Measurements from ENCODE around the gene HHAT.

The HHAT gene

DNA sequence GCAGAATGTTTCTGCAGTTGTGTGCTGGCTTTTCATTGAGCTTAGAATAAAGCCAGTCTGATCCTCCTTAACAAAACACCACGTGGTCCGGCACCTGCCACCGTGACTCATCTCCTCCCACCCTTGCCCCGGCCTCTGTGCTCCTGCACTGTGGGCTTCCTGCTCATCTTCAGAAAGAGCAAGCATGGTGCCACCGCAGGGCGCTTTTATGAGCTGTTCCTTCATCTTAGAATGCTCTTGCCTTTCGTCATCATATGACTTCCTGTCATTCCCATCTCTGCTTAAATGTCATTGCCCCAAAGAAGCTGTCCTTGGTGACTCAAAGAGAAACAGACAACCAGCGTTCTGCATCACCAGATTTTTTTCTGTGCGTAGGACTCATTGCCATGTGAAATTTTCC lies 117.8 kb downstream of the HHAT start:
- H3K9me3 ChIP-seq (ENCODE audit: low read length), result no peaks in the 10 kb centered on the region

DNA sequence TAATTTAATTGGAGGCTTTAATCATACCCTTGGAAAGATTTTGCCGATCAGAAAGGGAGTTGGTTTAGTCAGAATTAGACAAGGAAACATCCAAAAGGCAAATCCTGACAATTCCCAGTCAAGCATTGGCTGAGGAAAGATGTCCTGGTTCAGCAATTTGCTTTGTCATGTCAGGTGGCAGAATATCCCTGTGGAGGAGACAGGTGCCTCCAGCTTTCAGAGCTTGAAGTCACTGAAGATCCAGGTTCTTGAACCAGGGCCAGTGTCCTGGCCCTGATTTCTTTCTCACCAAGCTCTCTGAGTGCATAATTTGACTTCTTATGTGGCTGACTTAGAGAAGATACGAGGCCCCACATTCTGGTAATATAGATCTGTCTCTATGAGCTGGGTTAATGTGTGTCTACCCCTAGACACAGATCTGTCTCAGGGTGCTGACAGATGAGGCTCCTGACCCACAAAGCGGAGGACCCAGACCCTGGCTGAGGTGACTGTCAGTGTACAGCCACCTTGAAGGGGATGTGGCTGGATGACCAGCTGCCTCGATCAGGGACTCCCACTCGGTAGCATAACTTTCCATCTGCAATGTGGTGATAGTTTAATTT lies 118.9 kb downstream of the HHAT start:
- TF ChIP-seq, protein P1, sequence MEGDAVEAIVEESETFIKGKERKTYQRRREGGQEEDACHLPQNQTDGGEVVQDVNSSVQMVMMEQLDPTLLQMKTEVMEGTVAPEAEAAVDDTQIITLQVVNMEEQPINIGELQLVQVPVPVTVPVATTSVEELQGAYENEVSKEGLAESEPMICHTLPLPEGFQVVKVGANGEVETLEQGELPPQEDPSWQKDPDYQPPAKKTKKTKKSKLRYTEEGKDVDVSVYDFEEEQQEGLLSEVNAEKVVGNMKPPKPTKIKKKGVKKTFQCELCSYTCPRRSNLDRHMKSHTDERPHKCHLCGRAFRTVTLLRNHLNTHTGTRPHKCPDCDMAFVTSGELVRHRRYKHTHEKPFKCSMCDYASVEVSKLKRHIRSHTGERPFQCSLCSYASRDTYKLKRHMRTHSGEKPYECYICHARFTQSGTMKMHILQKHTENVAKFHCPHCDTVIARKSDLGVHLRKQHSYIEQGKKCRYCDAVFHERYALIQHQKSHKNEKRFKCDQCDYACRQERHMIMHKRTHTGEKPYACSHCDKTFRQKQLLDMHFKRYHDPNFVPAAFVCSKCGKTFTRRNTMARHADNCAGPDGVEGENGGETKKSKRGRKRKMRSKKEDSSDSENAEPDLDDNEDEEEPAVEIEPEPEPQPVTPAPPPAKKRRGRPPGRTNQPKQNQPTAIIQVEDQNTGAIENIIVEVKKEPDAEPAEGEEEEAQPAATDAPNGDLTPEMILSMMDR (IDR thresholded peaks at IDR 0.05; ENCODE audit: low read length), result no peak
- no peak for TF ChIP-seq EZH2 (IDR thresholded peaks at IDR 0.05; ENCODE audit: borderline replicate concordance, low read length)
- no peaks in the 10 kb centered on the region for H3K36me3 ChIP-seq (ENCODE audit: insufficient read depth, low read length)
- H3K4me1 ChIP-seq (ENCODE audit: insufficient read depth, low read length, severe bottlenecking), result no peaks in the 10 kb centered on the region
- H2AFZ ChIP-seq (ENCODE audit: low read length), result no peak overlapping the region
- H3K4me3 ChIP-seq (ENCODE audit: low read depth, low read length, poor library complexity, severe bottlenecking), result no peak overlapping the region
- no peaks in the 10 kb centered on the region for H3F3A ChIP-seq (ENCODE audit: insufficient read depth, low read length)
- H3K9ac ChIP-seq (ENCODE audit: low read length), result no peak overlapping the region
- no peaks in the 10 kb centered on the region for H3K79me2 ChIP-seq (ENCODE audit: insufficient read depth, low read length)
- H3K27ac ChIP-seq (ENCODE audit: low read depth, low read length, poor library complexity, severe bottlenecking), result no peak overlapping the region
- H3K9me3 ChIP-seq (ENCODE audit: low read length), result no peaks in the 10 kb centered on the region
- no peaks in the 10 kb centered on the region for H4K20me1 ChIP-seq (ENCODE audit: insufficient read depth, low read length)
- H3K9me2 ChIP-seq (ENCODE audit: low read depth, low read length), result no peaks in the 10 kb centered on the region
- H3K4me2 ChIP-seq (ENCODE audit: low read length), result no peak overlapping the region
- no peaks in the 10 kb centered on the region for H3K27me3 ChIP-seq (ENCODE audit: insufficient read depth, low read length)

More for the DNA sequence above, 117.8 kb downstream of the HHAT start:
- Histone ChIP-seq H3K27ac (ENCODE audit: low read depth, low read length, poor library complexity, severe bottlenecking) (no peak overlapping the region), H3K9me2 (ENCODE audit: low read depth, low read length) (no peaks in the 10 kb centered on the region), H2AFZ (ENCODE audit: low read length) (no peak overlapping the region), H3K4me2 (ENCODE audit: low read length) (no peak overlapping the region), H3F3A (ENCODE audit: insufficient read depth, low read length) (no peaks in the 10 kb centered on the region), H3K79me2 (ENCODE audit: insufficient read depth, low read length) (no peaks in the 10 kb centered on the region), H3K36me3 (ENCODE audit: insufficient read depth, low read length) (no peaks in the 10 kb centered on the region), H3K27me3 (ENCODE audit: insufficient read depth, low read length) (no peaks in the 10 kb centered on the region), H3K9ac (ENCODE audit: low read length) (no peak overlapping the region), H3K4me1 (ENCODE audit: insufficient read depth, low read length, severe bottlenecking) (no peaks in the 10 kb centered on the region), H3K4me3 (ENCODE audit: low read depth, low read length, poor library complexity, severe bottlenecking) (no peak overlapping the region), H4K20me1 (ENCODE audit: insufficient read depth, low read length) (no peaks in the 10 kb centered on the region)
- no peak for TF ChIP-seq EZH2 (IDR thresholded peaks at IDR 0.05; ENCODE audit: borderline replicate concordance, low read length)
- TF ChIP-seq, protein P1 (IDR thresholded peaks at IDR 0.05; ENCODE audit: low read length), result no peak

DNA sequence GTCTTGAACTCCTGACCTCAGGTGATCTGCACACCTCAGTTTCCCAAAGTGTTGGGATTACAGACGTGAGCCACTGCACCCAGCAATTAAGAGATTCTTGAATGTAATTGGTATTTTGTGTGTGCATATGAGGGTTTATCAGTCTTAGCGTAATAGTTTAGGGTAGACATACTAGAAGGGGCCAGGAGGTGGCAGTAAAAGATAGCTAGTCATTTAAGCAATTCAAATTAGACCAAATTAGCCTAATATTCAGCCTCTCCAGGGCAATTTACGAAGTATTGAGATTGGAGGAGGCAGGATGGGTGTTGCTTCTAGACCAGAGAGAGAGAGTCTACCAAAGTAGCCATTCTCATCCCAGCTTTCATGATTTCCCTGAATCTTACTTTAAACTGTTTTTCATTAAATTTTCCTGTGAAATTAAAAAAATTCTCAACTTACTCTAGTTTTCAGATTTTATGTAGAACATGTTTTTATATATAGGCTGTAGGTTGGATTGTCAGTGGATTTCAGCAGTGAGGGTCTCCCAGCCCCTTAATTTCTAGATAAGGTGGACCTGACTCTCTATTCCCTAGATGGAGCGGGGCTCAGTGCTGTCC lies 119.7 kb downstream of the HHAT start:
- Histone ChIP-seq H2AFZ (ENCODE audit: low read length) (no peak overlapping the region), H3K27me3 (ENCODE audit: insufficient read depth, low read length) (no peaks in the 10 kb centered on the region), H3K4me2 (ENCODE audit: low read length) (no peak overlapping the region), H3K27ac (ENCODE audit: low read depth, low read length, poor library complexity, severe bottlenecking) (no peak overlapping the region), H3K36me3 (ENCODE audit: insufficient read depth, low read length) (no peaks in the 10 kb centered on the region), H3K9ac (ENCODE audit: low read length) (no peak overlapping the region), H4K20me1 (ENCODE audit: insufficient read depth, low read length) (no peaks in the 10 kb centered on the region), H3K4me3 (ENCODE audit: low read depth, low read length, poor library complexity, severe bottlenecking) (no peak overlapping the region), H3K9me2 (ENCODE audit: low read depth, low read length) (no peaks in the 10 kb centered on the region), H3F3A (ENCODE audit: insufficient read depth, low read length) (no peaks in the 10 kb centered on the region), H3K9me3 (ENCODE audit: low read length) (no peaks in the 10 kb centered on the region), H3K79me2 (ENCODE audit: insufficient read depth, low read length) (no peaks in the 10 kb centered on the region), H3K4me1 (ENCODE audit: insufficient read depth, low read length, severe bottlenecking) (no peaks in the 10 kb centered on the region)
- TF ChIP-seq, protein P1 (IDR thresholded peaks at IDR 0.05; ENCODE audit: low read length), result peak; percentile 50
- no peak for TF ChIP-seq EZH2 (IDR thresholded peaks at IDR 0.05; ENCODE audit: borderline replicate concordance, low read length)

Measured in OCI-LY1 (cell line).